GM21367 (cell line): ENCODE results near the gene DNASE1.
"Not testable (repeated sequence)": the region's sequence is repeated elsewhere in the genome, so short reads cannot be mapped to it uniquely, and the experiment has no call there.

ENCODE experiments used
- ATAC-seq: cut with Tn5 transposase; IDR thresholded peaks from one replicate; pipeline ENCODE4 v1.9.1; 2021; ENCODE audit not compliant: unreplicated experiment

Gene DNASE1

GRCh38 chr16:3640632-3641501 is 13.6 kb upstream of the DNASE1 start:
- ATAC-seq, result no peak

GRCh38 chr16:3641801-3642396 is 12.6 kb upstream of the DNASE1 start:
- no peak for ATAC-seq

- no peak for ATAC-seq
Measured at GRCh38 chr16:3642397-3643094, 11.9 kb upstream of the DNASE1 start.

- no peak for ATAC-seq
Measured at GRCh38 chr16:3643095-3643730, 11.3 kb upstream of the DNASE1 start.

GRCh38 chr16:3645108-3645503 is 9.4 kb upstream of the DNASE1 start:
- ATAC-seq, result no peak

GRCh38 chr16:3645504-3646347 is 8.8 kb upstream of the DNASE1 start:
- ATAC-seq, result no peak

- no peak for ATAC-seq
Measured at GRCh38 chr16:3646348-3646920, 8.1 kb upstream of the DNASE1 start.

GRCh38 chr16:3650631-3651265 is 3.7 kb upstream of the DNASE1 start:
- no peak for ATAC-seq

GRCh38 chr16:3651461-3652372 is 2.8 kb upstream of the DNASE1 start:
- ATAC-seq, result no peak

GRCh38 chr16:3652373-3653195 is 1.9 kb upstream of the DNASE1 start:
- ATAC-seq, result no peak

- ATAC-seq, result no peak
Measured at GRCh38 chr16:3655030-3655395, 522 bp downstream of the DNASE1 start.

GRCh38 chr16:3655396-3656159 is 1.1 kb downstream of the DNASE1 start:
- ATAC-seq, result no peak

GRCh38 chr16:3656160-3656490 is 1.6 kb downstream of the DNASE1 start:
- not testable (repeated sequence) for ATAC-seq

GRCh38 chr16:3656491-3657468 is 2.3 kb downstream of the DNASE1 start:
- ATAC-seq, result no peak

GRCh38 chr16:3659251-3659650 is 4.8 kb downstream of the DNASE1 start:
- no peak for ATAC-seq

- no peak for ATAC-seq
Measured at GRCh38 chr16:3661311-3661710, 6.8 kb downstream of the DNASE1 start.
